GM10248 (cell line): Measurements from ENCODE around the gene NANOGP8.
"Not testable (repeated sequence)": the region's sequence is repeated elsewhere in the genome, so short reads cannot be mapped to it uniquely, and the experiment has no call there.

Experiments
- CTCF ChIA-PET: fragments of 300-600 bp; sonication (Branson Sonifier 250); formaldehyde crosslinking; extraction: SDS; loops from one replicate; lab custom pipeline; 2021; ENCODE audit warnings: antibody characterized with exemption; lab: Yijun Ruan, JAX
- POLR2A ChIA-PET: fragments of 350-650 bp; sonication (Branson Sonifier 250); formaldehyde crosslinking; extraction: SDS; loops from one replicate; lab custom pipeline; 2020; ENCODE audit warnings: antibody characterized with exemption; lab: Yijun Ruan, JAX
- DNase-seq: peaks from one replicate; pipeline ENCODE4 v3.0.0; 2012; ENCODE audit errors: extremely low spot score
- TF ChIP-seq, protein P1 (sequence below): IDR thresholded peaks from 2 replicates; pipeline ENCODE4 v1.5.1; 2012; ENCODE audit warnings: mild to moderate bottlenecking, low read depth; ENCODE audit errors: extremely low read depth, missing control alignments, control extremely low read depth

The NANOGP8 gene, protein sequence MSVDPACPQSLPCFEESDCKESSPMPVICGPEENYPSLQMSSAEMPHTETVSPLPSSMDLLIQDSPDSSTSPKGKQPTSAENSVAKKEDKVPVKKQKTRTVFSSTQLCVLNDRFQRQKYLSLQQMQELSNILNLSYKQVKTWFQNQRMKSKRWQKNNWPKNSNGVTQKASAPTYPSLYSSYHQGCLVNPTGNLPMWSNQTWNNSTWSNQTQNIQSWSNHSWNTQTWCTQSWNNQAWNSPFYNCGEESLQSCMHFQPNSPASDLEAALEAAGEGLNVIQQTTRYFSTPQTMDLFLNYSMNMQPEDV

DNA sequence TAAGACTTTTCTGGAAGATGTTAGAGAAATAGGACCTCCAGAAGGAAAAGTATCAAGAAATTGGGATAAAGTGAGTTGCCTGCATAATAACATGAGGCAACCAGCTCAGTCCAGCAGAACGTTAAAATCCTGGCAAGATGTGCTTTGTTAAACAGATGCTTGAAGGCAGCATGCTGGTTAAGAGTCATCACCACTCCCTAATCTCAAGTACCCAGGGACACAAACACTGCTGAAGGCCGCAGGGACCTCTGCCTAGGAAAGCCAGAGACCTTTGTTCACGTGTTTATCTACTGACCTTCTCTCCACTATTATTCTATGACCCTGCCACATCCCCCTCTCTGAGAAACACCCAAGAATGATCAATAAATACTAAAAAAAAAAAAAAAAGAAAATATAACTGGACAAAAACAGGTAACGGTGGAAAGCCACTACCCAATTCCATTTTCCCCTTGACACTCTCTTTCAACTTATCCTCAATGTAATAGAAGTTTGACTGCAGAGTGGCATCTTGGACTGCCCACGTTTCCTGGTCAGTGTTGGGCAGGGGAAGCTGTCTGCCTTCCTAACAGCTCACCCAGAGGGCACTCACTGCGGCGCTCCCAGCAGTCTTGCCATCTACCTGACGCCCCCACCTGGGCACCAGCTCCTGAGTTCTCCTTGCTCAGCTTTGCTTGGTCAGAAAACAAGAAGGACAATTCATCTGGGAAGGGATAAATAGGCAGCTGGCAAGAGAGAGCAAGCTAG is at the start of gene NANOGP8:
Gene NANOGP8, minus strand, starts transcription at position 120 of the 744 bp plus-strand sequence. CDS start 185 bp downstream, outside the sequence.
- DNase-seq, POLR2A ChIA-PET: not testable (repeated sequence)
- CTCF ChIA-PET = interaction anchor here (1.3 to 1.9 kb wide), 2 partner anchors 203 to 359 kb away, joined by 4 to 6 read pairs; no protein-coding TSS in a partner anchor

DNA sequence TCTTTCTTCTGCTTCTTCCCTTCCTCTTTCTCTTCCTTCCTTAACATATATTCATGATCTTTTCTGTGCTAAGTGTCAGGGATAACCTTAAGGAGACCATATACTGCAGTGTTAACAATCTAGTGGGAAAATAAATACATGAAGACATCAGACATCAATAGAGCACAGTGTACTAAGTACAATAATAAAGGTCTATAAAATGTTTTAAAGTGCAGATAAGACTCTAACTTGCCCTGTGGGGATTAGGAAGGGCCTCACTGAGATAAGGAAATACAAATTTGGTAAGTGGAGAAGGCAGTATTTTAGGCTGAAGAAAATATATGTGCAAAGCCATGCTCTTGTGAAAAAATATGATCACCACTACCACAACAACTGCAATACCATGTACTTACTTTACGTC is 49.2 kb upstream of the NANOGP8 start:
- ChIA-PET POLR2A (no interaction called here), CTCF (interaction anchor here (1.4 kb wide), 1 partner anchor 10 kb away, joined by 4 read pairs; no protein-coding TSS in a partner anchor)
- no peak for DNase-seq
- TF ChIP-seq, protein P1, sequence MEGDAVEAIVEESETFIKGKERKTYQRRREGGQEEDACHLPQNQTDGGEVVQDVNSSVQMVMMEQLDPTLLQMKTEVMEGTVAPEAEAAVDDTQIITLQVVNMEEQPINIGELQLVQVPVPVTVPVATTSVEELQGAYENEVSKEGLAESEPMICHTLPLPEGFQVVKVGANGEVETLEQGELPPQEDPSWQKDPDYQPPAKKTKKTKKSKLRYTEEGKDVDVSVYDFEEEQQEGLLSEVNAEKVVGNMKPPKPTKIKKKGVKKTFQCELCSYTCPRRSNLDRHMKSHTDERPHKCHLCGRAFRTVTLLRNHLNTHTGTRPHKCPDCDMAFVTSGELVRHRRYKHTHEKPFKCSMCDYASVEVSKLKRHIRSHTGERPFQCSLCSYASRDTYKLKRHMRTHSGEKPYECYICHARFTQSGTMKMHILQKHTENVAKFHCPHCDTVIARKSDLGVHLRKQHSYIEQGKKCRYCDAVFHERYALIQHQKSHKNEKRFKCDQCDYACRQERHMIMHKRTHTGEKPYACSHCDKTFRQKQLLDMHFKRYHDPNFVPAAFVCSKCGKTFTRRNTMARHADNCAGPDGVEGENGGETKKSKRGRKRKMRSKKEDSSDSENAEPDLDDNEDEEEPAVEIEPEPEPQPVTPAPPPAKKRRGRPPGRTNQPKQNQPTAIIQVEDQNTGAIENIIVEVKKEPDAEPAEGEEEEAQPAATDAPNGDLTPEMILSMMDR = no peak

DNA sequence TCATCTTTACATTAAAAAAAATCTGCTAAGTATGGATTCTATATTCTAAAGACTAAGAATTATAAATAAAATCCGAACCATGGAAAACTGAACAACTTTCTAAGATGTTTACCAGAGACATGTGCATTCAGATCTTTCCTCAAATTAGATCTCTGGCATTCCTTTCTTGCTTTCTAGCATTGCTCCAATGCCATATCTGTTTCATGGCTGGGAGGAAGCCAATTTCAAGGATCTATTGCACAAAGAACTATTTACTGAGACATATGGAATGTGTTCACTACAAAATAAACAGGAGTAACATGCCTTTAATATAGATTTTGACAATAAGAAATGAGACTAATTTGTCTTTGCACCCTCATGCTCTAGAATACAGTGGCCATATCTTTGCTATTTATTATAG is 45.1 kb upstream of the NANOGP8 start:
- DNase-seq = no peak
- TF ChIP-seq, protein P1 = no peak
- CTCF ChIA-PET = interaction anchor here (1.1 kb wide), 1 partner anchor 14 kb away, joined by 3 read pairs; no protein-coding TSS in a partner anchor
- POLR2A ChIA-PET = no interaction called here

DNA sequence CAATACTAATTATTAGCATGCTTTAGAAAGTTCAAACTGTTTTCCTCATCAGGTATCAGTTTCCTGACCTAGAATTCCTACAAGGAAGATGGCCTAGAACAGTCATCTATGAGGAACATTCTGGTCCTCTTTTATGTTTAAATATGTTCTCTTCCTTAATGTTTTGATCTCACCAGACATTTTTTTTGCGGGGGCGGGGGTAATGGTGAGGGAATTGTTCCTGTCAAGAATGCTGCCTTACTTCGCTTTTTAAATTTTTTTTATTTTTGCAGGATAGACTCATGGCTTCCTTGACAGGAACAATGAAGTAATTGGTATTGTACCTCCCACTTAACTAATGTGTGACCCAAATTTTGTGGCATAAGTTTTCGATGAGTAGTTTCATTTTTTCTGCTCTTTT is 44.3 kb upstream of the NANOGP8 start:
- no peak for DNase-seq
- ChIA-PET POLR2A (no interaction called here), CTCF (interaction anchor here (1.1 to 1.2 kb wide), 2 partner anchors 9 to 15 kb away, joined by 3 to 4 read pairs; no protein-coding TSS in a partner anchor)
- TF ChIP-seq, protein P1 = no peak

DNA sequence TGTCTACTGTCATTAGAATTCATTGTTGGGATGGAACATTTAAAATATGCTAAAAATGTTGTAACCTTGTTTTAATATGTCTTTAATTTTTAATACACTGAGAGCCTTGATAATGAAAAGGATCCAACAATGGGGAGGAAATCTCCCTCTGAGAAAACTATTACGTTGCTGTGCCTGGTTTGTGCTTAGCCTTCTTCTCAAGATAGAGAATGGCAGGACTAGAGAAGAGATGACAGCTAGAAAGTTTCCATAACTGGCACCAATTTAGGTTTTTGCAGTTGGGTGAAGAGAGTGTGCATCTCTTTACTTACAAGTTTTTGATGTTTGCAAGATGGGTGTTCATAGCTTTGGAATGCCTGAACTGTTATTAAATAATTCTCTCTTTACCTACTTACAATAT is 42.6 kb upstream of the NANOGP8 start:
- DNase-seq = no peak
- TF ChIP-seq, protein P1 = no peak
- ChIA-PET POLR2A (no interaction called here), CTCF (interaction anchor here (0.7 kb wide), 1 partner anchor 12 kb away, joined by 3 read pairs; no protein-coding TSS in a partner anchor)

DNA sequence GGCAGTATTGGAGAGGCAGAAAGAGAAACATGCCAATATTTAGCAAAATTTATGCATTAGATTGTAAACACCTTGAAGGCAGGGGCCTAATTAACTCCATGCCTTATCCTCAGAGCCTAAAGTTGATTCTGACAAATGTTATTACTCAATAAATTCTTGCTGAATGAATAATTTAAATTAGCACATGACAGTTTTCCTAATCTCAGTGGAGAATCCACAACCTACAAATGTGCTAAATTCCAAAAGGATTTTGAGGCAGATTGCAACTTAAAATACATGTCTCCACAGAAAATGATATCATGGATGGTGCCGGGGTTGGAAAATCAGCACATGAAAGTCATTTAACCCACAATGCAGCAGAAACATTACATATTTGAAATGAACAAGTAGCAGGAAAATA is 41.1 kb upstream of the NANOGP8 start:
- TF ChIP-seq, protein P1 = no peak
- DNase-seq = no peak
- ChIA-PET POLR2A (no interaction called here), CTCF (no interaction called here)
